Testis (tissue), 5 donors: ENCODE data around the gene MVB12A. TPM values are rescaled to one million over a fixed set of nuclear protein-coding genes. Genes with fewer than 3 reads are reported as not detected.

Experiments used
- DNase-seq: peaks from one replicate; pipeline ENCODE4 v3.0.0-alpha.2; 2019
- H3K27ac ChIP-seq, 2 donors: fragments of 200-600 bp; sonication (generic); one replicate each; pipeline ENCODE4 v1.5.1; 2019
- H3K27me3 ChIP-seq: fragments of 200-600 bp; sonication (generic); one replicate; pipeline ENCODE4 v1.5.1; 2019
- H3K36me3 ChIP-seq: fragments of 200-600 bp; sonication (generic); one replicate; pipeline ENCODE4 v1.5.1; 2017; ENCODE audit warnings: low read depth; ENCODE audit errors: missing control alignments
- H3K4me1 ChIP-seq: fragments of 200-600 bp; sonication (generic); one replicate; pipeline ENCODE4 v1.5.1; 2019
- H3K4me3 ChIP-seq, 2 donors: fragments of 200-600 bp; sonication (generic); one replicate each; pipeline ENCODE4 v1.5.1; 2017 to 2019
- H3K9me3 ChIP-seq: fragments of 200-600 bp; sonication (generic); one replicate; pipeline ENCODE4 v1.5.1; 2017
- POLR2A ChIP-seq: fragments of 450-650 bp; IDR thresholded peaks from one replicate; pipeline ENCODE4 v1.6.1; 2017; ENCODE audit warnings: antibody characterized with exemption, mild to moderate bottlenecking, moderate library complexity
- WGBS, 2 donors: methylation state at CpG; one replicate each; pipeline ENCODE4 v1.1.5; 2018; 5-methylcytosine and 5-hydroxymethylcytosine counted together
- intact Hi-C: fragments of 100-400 bp; cut with DNase I; formaldehyde crosslinking; loops from one replicate; pipeline ENCODE4 v1.15.1; 2023; ENCODE audit warnings: low total_unique reads
- long read RNA-seq, 2 donors: transcript quantifications; one replicate each; lab custom pipeline, GENCODE V29; 2026
- polyA plus RNA-seq: library from polyadenylated mRNA; stranded (reverse); fragments of 350-450 nt; fragmentation: Illumina TruSeq; extraction: RNeasy Lipid Tissue Mini Kit (QIAGEN cat#74804); gene quantifications from one replicate; pipeline ENCODE4 v1.2.3, GENCODE V29; 2014; ENCODE audit warnings: low read depth, low replicate concordance; ENCODE audit not compliant: insufficient read depth
- total RNA-seq, 2 donors: library from RNA; depleted of rRNA; stranded (reverse); fragments of >200 nt; gene quantifications; one replicate each; pipeline ENCODE4 v1.2.3, GENCODE V29; 2016
- TF ChIP-seq, protein P1 (sequence below), 3 experiments: fragments of 450-650 bp in 2 of 3; fragments of 200-600 bp in 1 of 3; sonication (generic) in 1 of 3; IDR thresholded peaks; one replicate each; pipeline ENCODE4 v1.5.1; 2016 to 2019; ENCODE audit warnings: antibody characterized with exemption in 3 of 3, mild to moderate bottlenecking in 2 of 3, moderate library complexity in 1 of 3

MVB12A gene
- 10 to 100 TPM; 44.0 to 48.3 TPM for total RNA-seq
- polyA plus RNA-seq: 28.6 TPM
- long read RNA-seq, donor 1, transcript MVB12A-201 (9 exons, 2,223 nt): major isoform, 21 of 21 reads
- long read RNA-seq, donor 1, partial matches to known transcripts: 0 of 21 reads
- long read RNA-seq, donor 1, other reads (novel, unspliced or antisense): 0 of 21 reads
- long read RNA-seq, donor 2, transcript MVB12A-201 (9 exons, 2,223 nt): major isoform, 21 of 22 reads
- long read RNA-seq, donor 2, partial matches to known transcripts: 0 of 22 reads
- long read RNA-seq, donor 2, other reads (novel, unspliced or antisense): 0 of 22 reads

DNA sequence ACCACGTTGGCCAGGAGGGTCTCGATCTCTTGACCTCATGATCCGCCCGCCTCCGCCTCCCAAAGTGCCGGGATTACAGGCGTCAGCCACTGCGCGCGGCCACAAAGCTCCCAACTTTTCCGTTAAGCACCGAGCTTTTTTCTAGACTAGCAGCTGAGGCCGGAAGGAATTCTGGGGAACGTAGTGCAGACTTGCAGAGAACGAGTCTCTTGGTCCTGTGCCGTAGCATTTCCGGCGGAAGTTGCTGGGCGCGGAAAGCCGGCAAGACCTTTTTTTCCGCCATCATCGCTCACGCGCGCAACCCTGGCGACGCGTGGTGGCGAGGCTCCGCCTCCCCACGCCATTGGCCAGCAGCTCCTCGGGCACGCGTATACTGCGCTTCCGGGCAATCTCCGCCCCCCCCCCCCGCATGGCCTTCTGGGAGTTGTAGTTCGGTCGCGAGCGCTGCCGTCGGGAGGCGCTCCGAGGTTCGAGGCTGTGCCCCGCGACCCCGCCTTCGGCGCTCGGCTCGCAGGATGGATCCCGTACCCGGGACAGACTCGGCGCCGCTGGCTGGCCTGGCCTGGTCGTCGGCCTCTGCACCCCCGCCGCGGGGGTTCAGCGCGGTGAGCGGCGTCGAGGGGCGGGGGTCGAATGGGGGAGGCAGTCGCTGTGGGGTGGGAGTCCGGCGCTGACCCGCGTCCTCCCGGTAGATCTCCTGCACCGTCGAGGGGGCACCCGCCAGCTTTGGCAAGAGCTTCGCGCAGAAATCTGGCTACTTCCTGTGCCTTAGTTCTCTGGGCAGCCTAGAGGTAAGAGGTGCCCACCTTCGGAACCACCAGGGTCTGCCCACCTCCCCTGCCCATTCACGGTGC lies at the start of gene MVB12A:
MVB12A (plus strand) TSS at position 427 of the 854 bp plus-strand sequence; CDS start at position 516, 89 bp downstream.
- TF ChIP-seq POLR2A: peak; percentile 19
- TF ChIP-seq, protein P1, sequence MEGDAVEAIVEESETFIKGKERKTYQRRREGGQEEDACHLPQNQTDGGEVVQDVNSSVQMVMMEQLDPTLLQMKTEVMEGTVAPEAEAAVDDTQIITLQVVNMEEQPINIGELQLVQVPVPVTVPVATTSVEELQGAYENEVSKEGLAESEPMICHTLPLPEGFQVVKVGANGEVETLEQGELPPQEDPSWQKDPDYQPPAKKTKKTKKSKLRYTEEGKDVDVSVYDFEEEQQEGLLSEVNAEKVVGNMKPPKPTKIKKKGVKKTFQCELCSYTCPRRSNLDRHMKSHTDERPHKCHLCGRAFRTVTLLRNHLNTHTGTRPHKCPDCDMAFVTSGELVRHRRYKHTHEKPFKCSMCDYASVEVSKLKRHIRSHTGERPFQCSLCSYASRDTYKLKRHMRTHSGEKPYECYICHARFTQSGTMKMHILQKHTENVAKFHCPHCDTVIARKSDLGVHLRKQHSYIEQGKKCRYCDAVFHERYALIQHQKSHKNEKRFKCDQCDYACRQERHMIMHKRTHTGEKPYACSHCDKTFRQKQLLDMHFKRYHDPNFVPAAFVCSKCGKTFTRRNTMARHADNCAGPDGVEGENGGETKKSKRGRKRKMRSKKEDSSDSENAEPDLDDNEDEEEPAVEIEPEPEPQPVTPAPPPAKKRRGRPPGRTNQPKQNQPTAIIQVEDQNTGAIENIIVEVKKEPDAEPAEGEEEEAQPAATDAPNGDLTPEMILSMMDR (IDR thresholded peaks at IDR 0.05): no peak

DNA sequence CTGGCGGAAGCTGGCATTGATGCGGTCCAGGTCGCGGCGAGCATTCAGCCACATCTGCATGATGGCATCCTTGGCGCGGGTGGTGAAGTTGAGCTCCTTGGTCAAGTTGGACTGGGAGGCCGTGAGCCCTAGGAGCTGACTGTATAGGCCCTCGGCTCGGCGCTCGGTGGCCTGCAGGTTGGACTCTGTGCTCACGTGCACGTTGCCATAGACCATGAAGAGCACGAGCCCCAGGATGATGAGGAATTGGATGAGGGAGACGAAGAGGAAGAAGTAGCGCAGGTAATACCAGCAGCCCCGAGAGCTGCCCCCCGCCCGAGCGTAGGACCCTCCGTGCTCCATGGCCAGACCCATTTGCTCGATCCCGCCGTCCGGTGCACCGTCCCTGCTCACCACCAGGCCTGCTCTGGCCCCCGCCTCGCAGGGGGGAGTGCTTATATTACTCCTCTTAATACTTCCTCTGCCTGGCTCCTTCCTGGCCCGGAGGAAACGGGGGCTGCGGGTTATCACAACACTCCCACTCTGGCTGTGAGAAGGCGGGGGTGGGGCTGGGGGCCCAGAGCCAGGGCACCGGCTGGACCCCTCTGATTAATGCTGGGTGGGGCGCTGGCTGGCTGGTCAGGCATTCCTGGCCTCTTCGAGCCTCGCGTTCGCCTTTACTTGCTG lies 42.8 kb upstream of the MVB12A start, which contains the start of gene PLVAP:
PLVAP (minus strand) TSS at position 408 of the 666 bp plus-strand sequence; CDS start at position 354, 54 bp downstream.
- no peak for DNase-seq
- Histone ChIP-seq H3K27me3 (no peaks in the 10 kb centered on the region), H3K4me3 (no peak within 1 kb of the TSS), H3K9me3 (no peaks in the 10 kb centered on the region), H3K36me3 (no peaks in the 10 kb centered on the region), H3K27ac (no peak within 1 kb of the TSS), H3K4me1 (no peaks in the 10 kb centered on the region)
- intact Hi-C loops: no loop called here
- no peak for TF ChIP-seq POLR2A
- TF ChIP-seq, protein P1 (IDR thresholded peaks at IDR 0.05): no peak
- WGBS, 2 donors: 69 to 75% methylated on average over 38 to 39 of the region's 39 CpGs

More for the DNA sequence above, at the start of gene MVB12A:
- Histone ChIP-seq H3K4me3 (peak within 1 kb of the TSS; percentile 81 to 86), H3K27ac (peak within 1 kb of the TSS; percentile 80 to 93), H3K9me3 (no peaks in the 10 kb centered on the region), H3K27me3 (no peaks in the 10 kb centered on the region), H3K36me3 (no peaks in the 10 kb centered on the region), H3K4me1 (peaks cover 13% of the 10 kb centered on the region)
- DNase-seq: peak; percentile 98
- intact Hi-C loops: no loop called here
- 0 to 2% methylated on average over 9 to 59 of the region's 85 CpGs for WGBS, 2 donors

DNA sequence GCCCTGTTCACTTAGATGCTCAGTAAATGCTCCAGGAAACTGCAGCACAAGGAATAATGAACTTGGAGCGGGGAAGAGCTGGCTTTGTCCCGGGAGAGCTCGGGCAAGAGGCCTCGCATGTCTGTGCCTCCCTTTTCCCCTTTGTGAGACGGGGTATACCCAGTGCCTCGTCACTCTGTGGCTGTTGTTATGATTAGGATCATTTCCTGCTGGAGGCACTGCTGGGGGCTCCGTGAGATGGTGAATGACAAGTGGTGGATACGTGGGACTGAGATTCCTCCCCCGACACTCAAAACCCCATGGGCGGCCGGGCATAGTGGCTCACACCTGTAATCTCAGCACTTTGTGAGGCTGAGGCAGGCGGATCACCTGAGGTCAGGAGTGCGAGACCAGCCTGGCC lies 41.6 kb upstream of the MVB12A start:
- WGBS, 2 donors: 80 to 81% methylated on average over 13 of the region's 13 CpGs
- DNase-seq: no peak

DNA sequence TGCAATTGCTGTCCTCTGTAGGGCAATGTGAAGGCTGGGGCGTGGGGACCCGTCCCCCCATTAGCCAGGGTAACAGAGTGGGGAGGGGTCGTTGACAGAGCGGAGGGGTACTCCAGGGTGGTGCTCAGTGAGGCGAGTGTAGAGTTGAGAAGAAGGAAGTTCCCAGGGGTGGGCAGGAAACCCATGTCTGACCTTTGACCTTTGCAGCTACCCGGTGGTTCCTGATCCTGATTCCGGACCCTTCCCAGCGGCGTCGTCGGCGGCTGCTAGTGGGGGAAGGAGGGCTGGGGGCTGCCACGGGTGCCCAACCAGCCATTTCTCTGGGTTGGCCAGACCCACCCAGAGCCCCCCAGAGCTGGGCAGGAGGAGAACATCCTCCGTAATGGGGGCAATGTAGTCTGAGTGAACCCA lies 40.6 kb upstream of the MVB12A start:
- Histone ChIP-seq H3K27ac (no peak overlapping the region), H3K9me3 (no peaks in the 10 kb centered on the region), H3K27me3 (no peaks in the 10 kb centered on the region), H3K4me3 (no peak overlapping the region), H3K36me3 (no peaks in the 10 kb centered on the region), H3K4me1 (no peaks in the 10 kb centered on the region)
- TF ChIP-seq, protein P1 (IDR thresholded peaks at IDR 0.05): no peak
- TF ChIP-seq POLR2A: no peak
- intact Hi-C loops: no loop called here
- no peak for DNase-seq
- 62 to 73% methylated on average over 11 to 14 of the region's 14 CpGs for WGBS, 2 donors

More for the DNA sequence above, 41.6 kb upstream of the MVB12A start:
- Histone ChIP-seq H3K9me3 (no peaks in the 10 kb centered on the region), H3K4me3 (no peak overlapping the region), H3K27ac (no peak overlapping the region), H3K36me3 (no peaks in the 10 kb centered on the region), H3K27me3 (no peaks in the 10 kb centered on the region), H3K4me1 (no peaks in the 10 kb centered on the region)
- intact Hi-C loops: no loop called here
- no peak for TF ChIP-seq POLR2A
- TF ChIP-seq, protein P1 (IDR thresholded peaks at IDR 0.05): no peak
